Stimulated activated naive CD8-positive, alpha-beta T cell treated with anti-CD3 and anti-CD28 coated beads, Interleukin-15, Interleukin-2, amounts not matched to agents 100 U/mL and 50 U/mL, for 24 hours (primary cell): ENCODE results near the gene DNMT3B.
"Not testable (repeated sequence)": the region's sequence is repeated elsewhere in the genome, so short reads cannot be mapped to it uniquely, and the experiment has no call there.

Experiments used
- ATAC-seq: fragments of 150-1000 bp; cut with Tn5 transposase; one replicate; pipeline ENCODE4 v1.10.0; 2021
- DNase-seq: peaks from one replicate; pipeline ENCODE4 v3.0.0; 2021

The DNMT3B gene

DNA sequence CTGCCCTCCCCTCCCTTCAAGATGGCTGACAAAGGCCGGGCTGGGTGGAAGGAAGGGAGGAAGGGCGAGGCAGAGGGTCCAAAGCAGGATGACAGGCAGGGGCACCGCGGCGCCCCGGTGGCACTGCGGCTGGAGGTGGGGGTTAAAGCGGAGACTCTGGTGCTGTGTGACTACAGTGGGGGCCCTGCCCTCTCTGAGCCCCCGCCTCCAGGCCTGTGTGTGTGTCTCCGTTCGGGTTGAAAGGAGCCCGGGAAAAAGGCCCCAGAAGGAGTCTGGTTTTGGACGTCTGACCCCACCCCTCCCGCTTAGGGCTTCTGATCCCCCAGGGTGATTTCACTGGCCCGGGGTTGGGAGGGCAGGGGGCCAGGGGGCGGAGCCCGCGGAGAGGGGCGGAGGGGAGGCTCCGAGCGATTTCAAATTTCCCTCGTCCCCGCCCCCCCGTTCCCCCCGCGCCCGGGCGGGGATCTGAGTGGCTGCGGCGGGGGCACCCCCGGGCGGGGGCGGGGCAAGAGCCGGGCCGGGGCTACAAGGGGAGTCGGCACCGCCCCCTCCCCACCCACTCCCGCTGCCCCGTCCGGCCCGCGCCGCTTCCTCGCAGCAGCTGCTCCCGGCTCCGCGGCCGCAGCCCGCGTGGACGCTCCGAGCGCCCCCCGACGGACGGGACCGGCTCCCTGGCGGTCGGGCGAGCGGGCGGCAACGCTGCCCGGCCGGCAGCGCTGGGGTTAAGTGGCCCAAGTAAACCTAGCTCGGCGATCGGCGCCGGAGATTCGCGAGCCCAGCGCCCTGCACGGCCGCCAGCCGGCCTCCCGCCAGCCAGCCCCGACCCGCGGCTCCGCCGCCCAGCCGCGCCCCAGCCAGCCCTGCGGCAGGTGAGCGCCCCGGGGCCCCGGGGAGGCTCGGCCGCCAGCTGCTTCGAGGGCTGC, at the start of gene DNMT3B:
Gene DNMT3B, plus strand, starts transcription at position 555 of the 923 bp plus-strand sequence. CDS start 17,939 bp downstream, outside the sequence.
- ATAC-seq (peak; percentile 70), DNase-seq (peak; percentile 82)

DNA sequence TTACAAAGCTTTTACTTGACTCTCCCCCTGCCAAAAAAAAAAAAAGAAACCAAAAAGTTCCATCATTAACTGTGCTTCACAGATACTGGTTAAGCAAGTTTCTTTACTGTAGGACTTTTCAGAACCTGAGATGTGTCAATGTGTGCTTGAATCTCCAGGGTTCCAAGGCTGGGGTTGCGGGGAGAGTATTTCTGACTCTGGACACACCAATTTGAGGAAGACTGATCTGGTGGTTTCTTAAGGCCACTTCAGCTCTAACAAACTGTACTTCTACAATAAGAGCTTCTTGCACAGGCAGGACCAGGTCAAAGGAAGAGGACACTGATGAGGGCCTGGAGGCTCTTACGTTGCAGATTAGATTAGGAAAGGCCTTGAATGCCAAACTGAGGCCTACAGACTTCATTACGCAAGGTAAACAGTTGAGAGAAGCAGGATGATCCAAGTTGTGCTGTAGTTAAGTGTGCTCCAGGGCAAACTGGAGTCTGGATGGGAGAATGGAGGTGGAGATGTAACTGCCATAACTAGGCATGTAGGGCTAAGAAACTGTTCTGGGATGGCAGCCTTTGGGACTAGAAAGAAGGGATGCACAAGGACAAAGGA, 43.3 kb upstream of the DNMT3B start:
- ATAC-seq (no peak), DNase-seq (no peak)

DNA sequence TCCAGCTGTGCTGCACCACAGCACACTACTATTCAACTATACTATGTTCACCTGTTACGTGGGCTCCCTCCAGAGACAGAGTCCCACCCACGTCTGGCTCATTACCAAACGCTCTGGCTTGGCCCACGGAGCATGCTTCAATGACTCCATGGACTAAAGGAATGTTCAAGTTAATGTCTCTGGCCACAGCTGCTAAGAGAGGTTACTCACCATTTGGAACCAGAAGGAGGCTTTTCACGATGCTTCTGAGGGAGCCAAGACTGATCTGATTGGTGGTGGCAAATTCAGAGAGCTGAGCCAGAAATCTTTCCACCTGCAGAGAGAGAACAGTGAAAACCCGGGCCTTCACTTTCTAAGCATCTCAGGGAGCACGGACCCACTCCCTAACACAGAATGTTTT, 34.5 kb upstream of the DNMT3B start:
- no peak for ATAC-seq
- no peak for DNase-seq

DNA sequence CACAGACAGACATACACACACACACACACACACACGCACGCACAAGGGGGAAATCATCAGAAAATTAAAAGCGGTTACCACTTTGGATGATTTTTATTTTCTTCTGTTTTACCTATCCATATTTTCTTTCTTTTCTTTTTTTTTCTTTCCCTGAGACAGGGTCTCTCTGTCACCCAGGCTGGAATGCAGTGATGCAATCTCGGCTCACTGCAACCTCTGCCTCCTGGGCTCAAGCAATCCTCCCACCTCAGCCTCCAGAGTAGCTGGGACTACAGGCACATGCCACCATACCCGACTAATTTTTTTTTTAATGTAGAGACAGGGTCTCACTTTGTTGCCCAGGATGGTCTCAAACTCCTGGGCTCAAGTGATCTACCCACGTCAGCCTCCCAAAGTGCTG, 33.8 kb upstream of the DNMT3B start:
- not testable (repeated sequence) for DNase-seq, ATAC-seq

DNA sequence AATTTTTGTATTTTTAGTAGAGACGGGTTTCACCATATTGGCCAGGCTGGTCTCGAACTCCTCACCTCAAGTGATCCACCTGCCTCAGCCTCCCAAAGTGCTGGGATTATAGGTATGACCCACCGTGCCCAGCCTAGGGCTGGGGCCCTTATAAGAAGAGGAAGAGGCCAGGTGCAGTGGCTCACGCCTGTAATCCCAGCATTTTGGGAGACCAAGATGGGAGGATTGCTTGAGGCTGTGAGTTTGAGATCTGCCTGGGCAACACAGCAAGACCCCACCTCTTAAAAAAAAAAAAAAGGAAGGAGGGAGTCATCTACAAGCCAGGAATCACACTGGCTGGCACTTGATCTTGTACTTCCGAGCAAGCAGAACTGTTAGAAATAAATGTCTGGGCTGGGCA, 32.9 kb upstream of the DNMT3B start:
- DNase-seq, ATAC-seq: not testable (repeated sequence)

DNA sequence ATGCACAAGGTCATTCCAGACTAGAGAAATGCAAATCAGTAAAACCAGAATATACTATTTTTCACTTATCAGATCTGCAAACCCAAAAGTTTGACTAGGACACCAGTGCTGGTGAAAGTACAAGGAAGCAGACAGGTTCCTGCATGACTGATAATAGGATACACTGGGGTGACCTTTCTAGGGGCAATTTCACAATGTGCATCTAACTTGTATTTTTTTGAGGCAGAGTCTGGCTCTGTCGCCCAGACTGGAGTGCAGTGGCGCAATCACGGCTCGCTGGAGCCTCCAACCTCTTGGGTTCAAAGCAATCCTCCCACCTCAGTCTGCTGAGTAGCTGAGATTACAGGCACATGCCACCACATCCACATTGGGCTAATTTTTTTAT, 30.3 kb upstream of the DNMT3B start:
- ATAC-seq (no peak), DNase-seq (no peak)

DNA sequence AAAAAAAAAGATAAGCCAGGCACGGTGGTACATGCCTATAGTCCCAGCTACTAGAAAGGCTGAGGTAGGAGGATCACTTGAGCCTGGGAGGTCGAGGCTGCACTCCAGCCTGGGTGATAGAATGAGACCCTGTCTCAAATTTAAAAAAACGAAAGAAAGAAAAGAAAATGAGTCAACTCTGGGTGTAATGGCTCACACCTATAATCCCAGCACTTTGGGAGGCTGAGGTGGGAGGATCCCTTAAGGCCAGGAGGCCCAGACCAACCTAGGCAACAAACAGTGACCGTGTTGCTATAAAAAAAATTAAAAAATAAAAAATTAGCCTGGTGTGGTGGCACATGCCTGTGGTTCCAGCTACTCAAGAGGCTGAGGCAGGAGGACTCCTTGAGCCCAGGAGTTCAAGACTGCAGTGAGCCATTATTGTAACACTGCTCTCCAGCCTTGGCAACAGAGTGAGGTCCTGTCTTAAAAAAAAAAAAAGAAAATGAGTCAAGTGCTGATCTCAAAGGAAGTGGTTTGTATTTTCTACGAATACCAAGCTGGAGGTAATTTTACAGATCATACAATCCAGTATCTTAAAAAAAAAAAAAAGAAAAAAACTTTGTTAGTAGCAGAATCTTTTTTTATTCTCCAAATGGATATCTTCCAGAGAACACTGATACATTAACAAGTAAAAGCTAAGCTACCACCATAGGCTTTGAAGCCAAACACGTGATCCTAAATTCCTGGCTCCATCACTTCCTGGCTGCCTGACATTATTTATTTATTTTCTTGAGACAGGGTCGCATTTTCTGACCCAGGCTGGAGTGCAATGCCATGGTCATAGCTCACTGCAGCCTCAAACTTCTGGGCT, 24.6 kb upstream of the DNMT3B start:
- ATAC-seq, result peak; percentile 74
- peak; percentile 31 for DNase-seq

DNA sequence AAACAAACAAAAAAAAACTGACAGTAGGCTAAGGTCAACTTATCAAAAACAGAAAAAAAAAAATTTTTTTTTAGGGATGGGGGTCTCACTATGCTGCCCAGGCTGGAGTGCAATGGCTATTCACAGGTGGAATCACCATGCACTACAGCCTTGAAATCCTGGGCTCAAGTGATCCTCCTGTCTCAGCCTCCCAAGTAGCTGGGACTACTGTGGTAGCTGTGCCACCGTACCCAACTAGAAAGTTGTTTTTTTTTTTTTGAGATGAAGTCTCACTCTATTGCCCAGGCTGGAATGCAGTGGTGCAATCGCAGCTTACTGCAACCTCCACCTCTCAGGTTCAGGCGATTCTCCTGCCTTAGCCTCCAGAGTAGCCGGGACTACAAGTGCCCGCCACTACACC, 21.0 kb upstream of the DNMT3B start:
- ATAC-seq, result no peak
- no peak for DNase-seq

DNA sequence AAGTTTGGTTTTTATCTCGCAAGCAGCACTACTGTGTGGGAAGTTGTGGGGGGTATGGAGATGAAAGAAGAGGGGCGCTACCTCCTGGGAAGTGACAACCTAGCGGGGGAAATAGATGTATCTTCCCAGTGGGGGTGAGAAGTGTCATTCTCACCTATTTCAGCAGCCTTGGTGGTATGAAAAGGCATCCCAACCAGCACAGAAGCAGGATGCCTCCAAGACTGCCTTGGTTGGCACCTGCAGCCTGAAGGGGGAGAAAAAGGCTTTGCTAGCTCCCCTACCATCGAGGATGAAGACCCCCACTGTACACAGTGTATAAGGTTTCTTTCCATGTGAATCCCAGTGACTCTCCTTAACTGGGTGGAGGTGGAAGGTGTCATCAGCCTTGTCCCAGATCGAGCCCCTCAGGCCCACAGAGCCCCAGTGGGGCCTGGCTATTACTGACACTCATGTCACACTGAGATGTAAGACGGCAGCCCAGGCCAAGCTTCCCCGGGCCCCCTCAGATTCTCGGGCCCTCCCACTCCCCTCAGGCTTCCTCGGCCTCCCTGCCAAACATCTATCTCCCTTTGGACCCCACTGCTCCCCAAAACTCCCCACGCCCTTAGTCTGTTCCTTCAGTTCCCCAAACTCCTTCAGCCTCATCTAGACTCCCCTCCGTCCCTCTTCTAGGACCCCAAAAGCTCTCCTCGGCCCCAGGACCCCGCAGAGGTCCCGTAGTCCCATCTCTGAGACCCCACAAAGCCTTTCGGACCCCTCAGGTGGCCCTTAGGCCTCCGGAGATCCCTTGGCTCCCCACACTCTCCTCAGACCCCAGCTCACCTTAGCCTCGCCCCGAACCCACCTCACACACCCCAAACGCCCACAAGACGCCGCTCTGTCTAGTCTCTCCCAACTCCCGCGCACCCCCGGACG, 19.6 kb upstream of the DNMT3B start:
- ATAC-seq (no peak), DNase-seq (peak; percentile 34)

DNA sequence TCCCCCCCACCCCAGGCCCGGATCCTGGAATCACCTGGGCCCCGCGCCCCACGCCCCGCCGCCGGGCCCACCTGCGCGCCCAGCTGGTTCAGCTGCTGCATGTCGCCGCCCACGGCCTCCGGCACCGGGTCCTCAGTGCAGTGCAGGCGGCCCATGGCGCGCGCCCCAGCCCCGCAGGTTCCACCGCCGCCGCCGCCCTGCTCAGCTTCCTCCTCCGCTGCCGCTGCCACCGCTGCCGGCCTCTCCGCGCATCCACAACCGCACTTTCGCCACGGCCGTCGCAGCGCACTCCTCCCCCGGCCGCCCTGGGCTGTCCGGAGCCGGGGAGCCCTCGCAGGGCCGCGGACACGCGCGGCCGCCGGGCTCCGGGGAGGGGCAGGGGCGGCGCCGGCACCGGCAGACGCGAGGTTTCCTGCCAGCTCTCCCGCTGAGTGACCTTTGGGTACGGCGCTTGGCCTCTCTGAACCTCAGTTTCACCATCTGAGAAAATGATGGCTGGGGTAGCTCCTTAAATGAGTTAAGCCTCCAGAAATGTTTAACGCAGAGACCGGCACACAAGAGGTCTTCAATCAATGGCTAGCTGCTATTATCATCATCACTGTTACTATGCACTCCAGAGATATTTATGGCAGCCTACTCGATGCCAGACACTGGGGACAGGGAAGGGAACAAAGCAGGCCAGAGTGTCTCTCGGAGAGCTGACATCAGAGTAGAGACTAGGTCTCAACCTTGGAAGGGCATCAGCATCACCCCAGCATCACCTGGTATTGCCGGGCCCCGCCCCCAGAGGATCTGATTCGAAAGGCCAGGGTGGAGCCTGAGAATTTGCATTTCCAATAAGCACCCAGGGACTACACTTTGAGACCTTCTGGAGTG, 18.7 kb upstream of the DNMT3B start, which contains the start of gene COMMD7:
Gene COMMD7, minus strand, starts transcription at position 231 of the 876 bp plus-strand sequence. Its CDS starts 76 bp downstream, at position 155.
- peak; percentile 80 for DNase-seq
- peak; percentile 89 for ATAC-seq

DNA sequence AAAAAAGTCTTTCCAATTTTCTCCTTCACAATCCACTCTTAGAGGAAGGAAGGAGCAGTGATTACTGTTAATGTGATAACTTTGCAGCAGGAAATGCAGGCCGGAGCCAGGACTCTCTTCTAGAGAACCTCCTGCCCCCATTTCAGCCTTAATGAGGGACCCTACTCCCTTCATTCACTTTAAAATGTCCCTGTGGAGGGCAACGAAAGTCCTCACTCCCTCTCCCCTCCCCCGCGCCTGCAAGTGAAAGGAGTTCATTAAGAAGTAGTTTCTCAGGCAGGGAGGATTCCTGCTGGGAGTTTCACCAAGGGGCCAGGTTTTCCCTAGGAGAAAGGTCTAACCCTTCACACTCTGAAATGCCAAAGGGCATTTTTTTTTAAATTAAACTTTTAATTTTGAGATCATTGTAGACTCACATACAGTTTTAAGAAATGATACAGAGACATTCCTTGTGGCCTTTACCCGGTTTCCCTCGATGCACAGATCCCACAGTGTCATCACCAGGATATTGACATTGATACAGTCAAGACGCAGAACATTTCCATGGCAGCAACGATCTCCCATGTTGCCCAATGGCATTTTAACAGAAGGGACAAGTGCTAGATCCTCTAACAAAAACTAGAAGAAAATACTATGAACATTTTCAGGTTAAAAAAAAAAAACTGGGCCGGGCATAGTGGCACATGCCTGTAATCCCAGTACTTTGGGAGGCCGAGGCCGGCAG, 12.1 kb upstream of the DNMT3B start:
- ATAC-seq, result no peak
- no peak for DNase-seq

DNA sequence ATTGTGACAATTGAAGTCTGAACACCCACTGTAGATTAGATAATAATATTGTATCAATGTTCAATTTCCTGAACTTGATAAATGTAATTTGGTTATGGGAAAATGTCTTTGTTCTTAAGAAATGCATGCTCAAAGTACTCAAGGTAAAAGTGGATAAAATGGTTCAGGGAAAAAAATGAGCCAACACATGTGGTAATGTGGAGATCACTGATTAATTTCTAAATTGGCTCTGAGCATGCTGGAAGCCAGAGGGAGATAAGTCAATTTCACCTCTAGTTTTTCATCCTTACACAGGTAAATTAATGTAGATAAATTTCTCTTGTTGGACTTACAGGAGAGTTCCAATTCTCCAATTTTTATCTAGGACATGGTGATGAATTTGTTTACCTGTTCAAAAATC, 10.9 kb upstream of the DNMT3B start:
- DNase-seq (no peak), ATAC-seq (no peak)

DNA sequence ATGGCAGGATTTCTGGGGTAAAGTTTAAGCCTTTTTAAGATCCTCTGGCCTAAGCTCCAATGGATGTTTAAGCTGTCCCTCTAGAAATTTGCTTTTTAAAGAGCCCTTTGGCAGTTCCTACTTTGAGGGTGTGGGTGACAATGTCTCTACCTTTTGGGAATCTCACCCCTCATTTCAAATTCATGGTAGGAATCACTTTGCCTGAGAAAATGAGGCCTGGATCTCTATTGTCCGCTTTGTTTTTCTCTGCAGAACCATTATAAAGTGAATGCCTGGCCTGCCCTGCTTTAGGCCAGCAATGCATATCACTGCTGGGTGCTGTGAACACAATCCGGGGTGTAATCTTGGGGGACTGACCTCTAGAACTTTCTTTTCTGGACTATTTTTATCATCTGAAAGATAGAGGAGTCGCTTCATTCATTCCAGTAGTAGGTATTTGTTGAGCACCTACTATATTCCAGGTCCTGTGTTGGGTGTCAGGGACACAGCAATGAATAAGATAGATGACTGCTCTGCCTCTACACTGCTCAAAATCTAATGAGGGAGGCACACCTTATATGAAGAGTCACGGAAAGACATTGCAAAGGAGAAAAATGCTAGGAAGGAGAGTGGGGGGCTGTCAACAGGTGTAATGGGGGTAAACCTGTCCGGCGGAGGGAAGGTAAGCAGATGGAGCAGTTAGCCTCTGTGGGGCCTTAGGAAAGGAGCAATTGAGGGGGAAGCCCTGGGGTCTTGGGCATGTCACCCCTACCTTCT, 10.3 kb upstream of the DNMT3B start:
- DNase-seq (no peak), ATAC-seq (no peak)

DNA sequence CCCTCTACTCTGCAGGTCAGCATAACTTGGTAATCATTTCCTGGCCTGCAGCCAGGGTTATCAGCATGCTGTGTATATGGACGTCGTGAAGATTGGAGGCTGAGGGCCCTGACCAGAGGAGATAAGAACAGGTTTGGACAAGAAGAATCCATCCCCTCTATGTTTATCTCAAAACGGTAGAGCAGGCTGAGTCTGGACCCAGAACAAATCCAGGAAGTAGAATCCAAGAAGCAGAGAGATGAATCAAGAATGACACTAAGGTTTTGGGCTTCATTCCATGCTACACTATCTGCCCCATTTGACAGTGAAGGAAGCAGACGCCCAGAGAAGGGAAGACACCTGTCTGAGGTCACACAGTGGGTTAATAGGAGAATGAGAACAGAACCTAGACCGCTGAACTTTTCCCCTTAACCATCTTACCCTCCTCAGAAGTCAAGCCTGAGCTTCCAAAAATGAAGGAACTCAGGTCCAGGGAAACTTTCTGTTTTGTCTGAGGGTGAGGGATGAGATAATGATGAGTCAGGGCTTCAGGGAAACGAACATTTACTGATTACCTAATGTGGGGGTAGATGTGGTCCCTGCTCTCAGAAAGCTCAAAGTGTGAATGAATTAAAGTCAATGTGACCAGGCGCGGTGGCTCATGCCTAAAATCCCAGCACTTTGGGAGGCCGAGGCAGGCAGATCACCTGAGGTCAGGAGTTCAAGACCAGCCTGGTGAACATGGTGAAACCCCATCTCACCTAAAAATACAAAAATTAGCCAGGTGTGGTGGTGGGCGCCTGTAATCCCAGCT, 9.5 kb upstream of the DNMT3B start:
- ATAC-seq, result peak; percentile 55

DNA sequence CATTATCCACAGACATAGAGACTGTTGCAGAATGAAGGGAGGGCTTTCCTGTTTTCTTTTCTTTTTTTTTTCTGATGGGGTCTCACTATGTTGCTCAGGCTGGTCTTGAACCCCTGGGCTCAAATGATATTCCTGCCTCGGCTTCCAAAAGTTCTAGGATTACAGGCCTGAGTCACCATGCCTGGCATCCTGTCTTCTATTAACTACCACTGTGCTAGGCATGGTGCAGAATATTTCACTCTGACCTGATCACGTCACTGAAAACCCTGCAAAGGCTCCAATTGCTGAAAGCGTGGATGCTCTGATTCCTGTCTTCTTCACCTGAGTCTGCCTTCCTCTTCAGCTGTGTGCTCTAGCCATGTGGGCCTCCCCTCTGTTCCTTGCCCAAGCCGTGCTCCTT, 8.5 kb upstream of the DNMT3B start:
- ATAC-seq (no peak), DNase-seq (no peak)

More for the DNA sequence above, 9.5 kb upstream of the DNMT3B start:
- no peak for DNase-seq

DNA sequence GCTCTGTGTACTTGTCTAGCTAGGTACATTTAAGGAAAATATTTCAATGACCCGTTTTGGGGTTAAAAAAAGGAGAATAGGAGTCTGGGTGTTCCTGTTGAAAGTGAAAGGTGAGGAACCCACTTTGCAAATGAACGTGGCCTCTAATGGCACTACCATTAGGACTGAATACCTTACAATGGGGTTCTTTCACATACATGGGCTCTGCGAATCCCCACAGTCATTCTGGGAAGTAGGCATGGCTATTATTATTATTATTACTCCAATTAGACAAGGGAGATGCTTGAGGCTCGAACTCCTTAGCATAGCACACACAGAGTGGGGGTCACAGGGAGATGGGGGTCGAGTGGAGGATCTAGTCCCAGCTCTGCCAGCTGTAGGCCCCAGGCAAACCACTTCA, 6.0 kb upstream of the DNMT3B start:
- DNase-seq (no peak), ATAC-seq (no peak)

DNA sequence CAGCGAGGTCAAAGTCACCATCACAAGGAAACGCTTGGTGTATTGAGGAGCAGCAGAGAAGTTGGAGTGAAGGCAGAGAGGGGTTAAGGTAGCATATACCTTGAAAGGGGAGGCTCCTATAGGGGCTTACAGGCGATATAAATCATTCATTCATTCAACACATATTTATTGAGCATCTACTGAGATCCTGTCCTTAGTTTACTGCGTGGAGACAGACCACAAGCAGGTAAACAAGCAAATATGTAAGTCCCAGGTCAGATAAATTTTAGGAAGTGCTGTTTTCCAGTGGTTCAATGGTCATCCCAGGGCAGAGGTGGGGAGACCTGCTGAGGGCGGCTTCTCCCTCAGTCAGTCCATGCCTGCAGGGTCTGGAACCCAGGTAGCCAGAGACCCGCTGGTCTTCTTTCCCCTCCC, 761 bp upstream of the DNMT3B start:
- ATAC-seq (no peak), DNase-seq (no peak)

DNA sequence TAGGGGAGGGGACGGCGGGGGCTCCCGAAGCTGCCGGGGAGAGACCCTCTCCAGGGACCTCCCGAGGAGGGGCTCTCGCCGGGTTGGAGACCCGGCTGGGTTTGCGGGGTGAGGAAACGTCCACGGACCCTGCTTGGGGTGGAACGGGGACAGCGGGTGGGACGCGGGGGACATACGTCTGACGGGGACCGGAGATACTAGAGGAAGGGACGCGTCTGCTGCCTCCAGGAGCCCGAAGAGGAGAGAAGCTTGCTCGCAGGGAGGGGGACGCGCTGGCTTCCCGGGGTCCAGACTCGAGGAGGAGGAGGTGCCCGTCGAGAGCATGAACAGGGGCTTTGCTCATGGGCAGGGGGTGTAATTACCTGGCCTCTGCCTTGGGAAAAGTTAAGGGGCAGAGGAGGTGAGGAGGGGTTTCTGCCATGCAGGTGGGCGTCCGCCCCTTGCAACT, 593 bp downstream of the DNMT3B start:
- DNase-seq (peak; percentile 24), ATAC-seq (no peak)
